ENCODE measurements around the gene COLGALT1. TPM values are rescaled to one million over a fixed set of nuclear protein-coding genes. Genes with fewer than 3 reads are reported as not detected.

The COLGALT1 gene
- polyA plus RNA-seq, 1 of the 3 experiments (the other 2 are of a cell fraction) = 83.8 TPM

DNA sequence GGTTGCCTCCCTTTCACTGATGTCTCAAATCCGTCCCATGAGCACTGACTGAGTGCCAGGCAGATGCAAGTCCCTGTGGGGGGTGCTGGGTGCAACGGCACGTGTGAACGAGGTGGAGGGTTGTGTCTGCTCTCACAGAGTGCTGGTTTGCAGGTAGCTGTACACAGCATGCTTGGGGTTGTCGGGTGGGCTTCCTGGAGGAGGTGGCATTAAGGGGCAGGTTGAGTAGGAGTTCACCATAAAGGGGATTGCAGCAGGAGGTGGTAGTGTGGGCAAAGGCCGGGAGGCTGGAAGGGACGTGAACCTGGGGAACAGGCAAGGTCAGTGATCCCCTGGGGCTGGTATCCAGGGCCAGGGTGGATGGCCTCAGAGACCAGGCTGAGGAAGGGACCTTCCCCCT lies 17.2 kb downstream of the COLGALT1 start:
- Histone ChIP-seq H3K9ac (no peak overlapping the region), H3K4me2 (no peak overlapping the region), H2AFZ (ENCODE audit: low read depth) (no peak overlapping the region), H3K4me1 (ENCODE audit: control insufficient read depth in 1 of 2, insufficient read depth in 2 of 2, low read depth in 1 of 2, low read length in 1 of 2) (no peaks in the 10 kb centered on the region), H4K20me1 (ENCODE audit: insufficient read depth) (0 out of 2 replicates have a peak, but pooled peaks cover 3% of the 10 kb centered on the region), H3K27ac (ENCODE audit: low read depth in 2 of 2, low read length in 1 of 2) (no peak overlapping the region), H3K4me3 (ENCODE audit: low read depth in 2 of 2, low read length in 1 of 2) (no peak overlapping the region), H3K9me3 (no peaks in the 10 kb centered on the region), H3K79me2 (ENCODE audit: insufficient read depth) (no peaks in the 10 kb centered on the region), H3K9me2 (no peaks in the 10 kb centered on the region), H3K27me3 (ENCODE audit: insufficient read depth) (no peaks in the 10 kb centered on the region), H3F3A (replicated peaks; ENCODE audit: insufficient read depth) (peaks cover 9% of the 10 kb centered on the region), H3K36me3 (replicated peaks in 1 of 2; ENCODE audit: control insufficient read depth in 1 of 2, insufficient read depth in 2 of 2, low read length in 1 of 2) (peaks cover 11 to 18% of the 10 kb centered on the region in 2 experiments)
- CTCF ChIA-PET = interaction anchor here (1.0 to 2.4 kb wide), 8 partner anchors 15 to 142 kb away, joined by 3 to 14 read pairs (median 6); no protein-coding TSS in a partner anchor
- no peak for TF ChIP-seq GATA2 (CRISPR knock-in tag; IDR thresholded peaks at IDR 0.05)
- TF ChIP-seq POLR2AphosphoS5 (IDR thresholded peaks at IDR 0.05; ENCODE audit: low read depth, low read length) = no peak
- no peak for TF ChIP-seq SIN3A (IDR thresholded peaks at IDR 0.05; ENCODE audit: borderline replicate concordance, low read depth, low read length)
- TF ChIP-seq SMC3 (IDR thresholded peaks at IDR 0.05; ENCODE audit: low read depth, low read length) = no peak
- no peak for TF ChIP-seq TAF1 (IDR thresholded peaks at IDR 0.05; ENCODE audit: borderline replicate concordance, low read depth, low read length)
- no peak for TF ChIP-seq NFIC (IDR thresholded peaks at IDR 0.05; ENCODE audit: borderline replicate concordance)
- no peak for TF ChIP-seq MEF2A (IDR thresholded peaks at IDR 0.05; ENCODE audit: borderline replicate concordance, low read depth)
- no peak for TF ChIP-seq CHD2 (IDR thresholded peaks at IDR 0.05; ENCODE audit: low read length, partially characterized antibody)
- TF ChIP-seq EP300 (IDR thresholded peaks at IDR 0.05; ENCODE audit: borderline replicate concordance in 1 of 2, low read depth in 1 of 2, low read length in 1 of 2) = no peak
- no peak for TF ChIP-seq ELF1 (IDR thresholded peaks at IDR 0.05)
- no peak for TF ChIP-seq CTCF (IDR thresholded peaks at IDR 0.05)
- TF ChIP-seq MXI1 (IDR thresholded peaks at IDR 0.05; ENCODE audit: low read depth, low read length) = no peak
- no peak for TF ChIP-seq RCOR1 (IDR thresholded peaks at IDR 0.05; ENCODE audit: low read length)
- TF ChIP-seq EZH2phosphoT487 (IDR thresholded peaks at IDR 0.05; ENCODE audit: borderline replicate concordance, low read depth) = no peak
- no peak for TF ChIP-seq FOXJ3 (CRISPR knock-in tag; IDR thresholded peaks at IDR 0.05)
- no peak for DNase-seq
- POLR2A ChIA-PET = interaction anchor here (1.7 kb wide), 1 partner anchor 287 kb away, joined by 4 read pairs; the partner anchor contains the start of gene RPL18A
- 95% methylated on average over 5 of the region's 7 CpGs for WGBS (ENCODE audit: low lambda C conversion rate)

GRCh38 chr19:17575871-17576757 lies 20.7 kb downstream of the COLGALT1 start:
- Histone ChIP-seq H3K36me3 (replicated peaks in 1 of 2; ENCODE audit: control insufficient read depth in 1 of 2, insufficient read depth in 2 of 2, low read length in 1 of 2) (peaks cover 8 to 9% of the 10 kb centered on the region in 2 experiments), H3K9ac (no peak overlapping the region), H3K79me2 (ENCODE audit: insufficient read depth) (no peaks in the 10 kb centered on the region), H3K27me3 (ENCODE audit: insufficient read depth) (no peaks in the 10 kb centered on the region), H3K4me3 (ENCODE audit: low read depth in 2 of 2, low read length in 1 of 2) (no peak overlapping the region), H3K9me2 (no peaks in the 10 kb centered on the region), H2AFZ (ENCODE audit: low read depth) (no peak overlapping the region), H3K4me1 (ENCODE audit: control insufficient read depth in 1 of 2, insufficient read depth in 2 of 2, low read depth in 1 of 2, low read length in 1 of 2) (no peaks in the 10 kb centered on the region), H3K4me2 (no peak overlapping the region), H4K20me1 (ENCODE audit: insufficient read depth) (0 out of 2 replicates have a peak, but pooled peaks cover 3% of the 10 kb centered on the region), H3F3A (replicated peaks; ENCODE audit: insufficient read depth) (peaks cover 11% of the 10 kb centered on the region), H3K27ac (ENCODE audit: low read depth in 2 of 2, low read length in 1 of 2) (no peak overlapping the region), H3K9me3 (no peaks in the 10 kb centered on the region)
- WGBS (ENCODE audit: low lambda C conversion rate) = 97% methylated on average over 9 of the region's 11 CpGs
- no peak for TF ChIP-seq POLR2AphosphoS5 (IDR thresholded peaks at IDR 0.05; ENCODE audit: low read depth, low read length)
- TF ChIP-seq REST (IDR thresholded peaks at IDR 0.05; ENCODE audit: low read depth, low read length) = no peak
- TF ChIP-seq EP300 (IDR thresholded peaks at IDR 0.05; ENCODE audit: borderline replicate concordance in 1 of 2, low read depth in 1 of 2, low read length in 1 of 2) = no peak
- ChIA-PET POLR2A (no interaction called here), CTCF (interaction anchor here (0.8 to 2.7 kb wide), 9 partner anchors 7 to 182 kb away, joined by 3 to 9 read pairs (median 4); partner anchors contain the start of gene CCDC194)
- DNase-seq = peak; percentile 30

Data from SK-N-SH (cell line).